ENCODE measurements around the gene AXDND1. TPM values are rescaled to one million over a fixed set of nuclear protein-coding genes. Genes with fewer than 3 reads are reported as not detected.
"Not testable (repeated sequence)": the region's sequence is repeated elsewhere in the genome, so short reads cannot be mapped to it uniquely, and the experiment has no call there.

Gene AXDND1
- total RNA-seq, 1 donor from 2014 or later, result not detected

GRCh38 chr1:179516976-179517705 lies 151.4 kb downstream of the AXDND1 start:
- FAIRE-seq (no peak), DNase-seq (ENCODE audit: low read depth) (no peak)
- TF ChIP-seq CTCF (IDR thresholded peaks at IDR 0.05; ENCODE audit: insufficient read depth, low read length, severe bottlenecking), result no peak

DNA sequence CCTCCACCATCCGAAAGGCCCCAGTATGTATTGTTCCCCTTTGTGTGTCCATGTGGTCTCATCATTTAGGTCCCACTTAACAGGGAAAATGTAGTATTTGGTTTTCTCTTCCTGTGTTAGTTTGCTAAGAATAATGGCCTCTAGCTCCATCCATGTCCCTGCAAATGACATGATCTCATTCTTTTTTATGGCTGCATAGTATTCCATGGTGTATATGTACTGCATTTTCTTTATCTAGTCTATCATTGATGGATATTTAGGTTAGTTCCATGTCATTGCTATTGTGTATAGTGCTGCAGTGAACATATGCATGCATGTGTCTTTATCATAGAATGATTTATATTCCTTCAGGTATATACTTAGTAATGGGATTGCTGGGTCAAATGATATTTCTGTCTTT lies 152.8 kb downstream of the AXDND1 start:
- not testable (repeated sequence) for H3K36me3 ChIP-seq (ENCODE audit: control insufficient read depth, insufficient read depth, low read length); FAIRE-seq; H3K27me3 ChIP-seq (ENCODE audit: control insufficient read depth, insufficient read depth, low read length); DNase-seq (ENCODE audit: low read depth); H3K4me3 ChIP-seq (ENCODE audit: low read depth, low read length)

More at GRCh38 chr1:179516976-179517705, 151.4 kb downstream of the AXDND1 start:
- no peak overlapping the region for H3K4me3 ChIP-seq (ENCODE audit: low read depth, low read length)
- no peaks in the 10 kb centered on the region for H3K36me3 ChIP-seq (ENCODE audit: control insufficient read depth, insufficient read depth, low read length)
- H3K27me3 ChIP-seq (ENCODE audit: control insufficient read depth, insufficient read depth, low read length), result no peaks in the 10 kb centered on the region

GRCh38 chr1:179529482-179530195 lies 163.9 kb downstream of the AXDND1 start:
- no peak for FAIRE-seq

DNA sequence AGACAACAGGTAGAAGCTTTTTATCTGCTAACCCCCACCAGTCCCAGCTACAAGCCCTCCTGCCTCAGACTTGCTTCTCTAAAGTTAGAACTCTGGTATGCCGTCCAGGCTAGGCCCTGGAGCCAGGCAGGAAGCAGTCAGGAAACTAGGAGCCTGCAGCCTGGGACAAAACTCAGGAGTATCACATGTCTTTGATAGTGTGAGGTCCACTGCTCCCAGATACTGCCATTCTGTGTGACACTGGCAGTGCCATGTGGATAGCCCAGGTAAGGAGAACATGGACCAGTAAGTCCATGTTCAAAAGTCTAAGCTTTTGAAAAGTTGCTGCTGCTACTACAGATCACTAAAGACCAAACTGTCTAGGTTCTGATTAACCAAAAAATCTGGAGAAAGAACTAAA lies 164.6 kb downstream of the AXDND1 start:
- no peaks in the 10 kb centered on the region for H3K36me3 ChIP-seq (ENCODE audit: control insufficient read depth, insufficient read depth, low read length)
- no peak for TF ChIP-seq CTCF (IDR thresholded peaks at IDR 0.05; ENCODE audit: insufficient read depth, low read length, severe bottlenecking)
- H3K27me3 ChIP-seq (ENCODE audit: control insufficient read depth, insufficient read depth, low read length), result no peaks in the 10 kb centered on the region
- H3K4me3 ChIP-seq (ENCODE audit: low read depth, low read length), result no peak overlapping the region
- FAIRE-seq (no peak), DNase-seq (ENCODE audit: low read depth) (no peak)

More at GRCh38 chr1:179529482-179530195, 163.9 kb downstream of the AXDND1 start:
- no peaks in the 10 kb centered on the region for H3K27me3 ChIP-seq (ENCODE audit: control insufficient read depth, insufficient read depth, low read length)
- no peak overlapping the region for H3K4me3 ChIP-seq (ENCODE audit: low read depth, low read length)
- no peaks in the 10 kb centered on the region for H3K36me3 ChIP-seq (ENCODE audit: control insufficient read depth, insufficient read depth, low read length)
- no peak for TF ChIP-seq CTCF (IDR thresholded peaks at IDR 0.05; ENCODE audit: insufficient read depth, low read length, severe bottlenecking)
- DNase-seq (ENCODE audit: low read depth), result no peak

DNA sequence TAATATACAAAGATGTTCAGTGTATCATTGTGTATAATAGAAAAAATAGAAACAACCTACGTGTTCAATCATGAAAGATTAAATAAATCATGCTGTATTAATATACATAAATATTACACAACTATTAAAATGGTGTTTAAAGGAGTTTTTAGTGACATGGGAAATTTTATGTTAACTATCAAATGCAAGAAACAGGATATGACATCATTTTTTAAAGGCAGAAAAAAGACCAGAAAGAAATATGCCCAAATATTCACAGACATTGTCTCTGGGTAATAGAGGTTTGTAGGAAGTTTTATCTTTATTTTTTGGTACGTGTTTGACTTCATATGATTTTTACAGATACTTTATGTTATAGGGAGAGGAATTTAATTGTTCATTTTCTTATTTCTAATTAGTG lies 176.0 kb downstream of the AXDND1 start:
- no peak for DNase-seq (ENCODE audit: low read depth)
- no peak overlapping the region for H3K4me3 ChIP-seq (ENCODE audit: low read depth, low read length)
- TF ChIP-seq CTCF (IDR thresholded peaks at IDR 0.05; ENCODE audit: insufficient read depth, low read length, severe bottlenecking), result no peak
- no peaks in the 10 kb centered on the region for H3K27me3 ChIP-seq (ENCODE audit: control insufficient read depth, insufficient read depth, low read length)
- no peak for FAIRE-seq
- no peaks in the 10 kb centered on the region for H3K36me3 ChIP-seq (ENCODE audit: control insufficient read depth, insufficient read depth, low read length)

GRCh38 chr1:179545321-179545720 lies 179.6 kb downstream of the AXDND1 start:
- TF ChIP-seq CTCF (IDR thresholded peaks at IDR 0.05; ENCODE audit: insufficient read depth, low read length, severe bottlenecking), result no peak
- H3K36me3 ChIP-seq (ENCODE audit: control insufficient read depth, insufficient read depth, low read length), result no peaks in the 10 kb centered on the region
- H3K27me3 ChIP-seq (ENCODE audit: control insufficient read depth, insufficient read depth, low read length), result no peaks in the 10 kb centered on the region
- FAIRE-seq (no peak), DNase-seq (ENCODE audit: low read depth) (no peak)
- no peak overlapping the region for H3K4me3 ChIP-seq (ENCODE audit: low read depth, low read length)
